Tibial nerve (tissue), 4 donors: Measurements from ENCODE around the gene ZCCHC10.

ENCODE experiments used
- CTCF ChIP-seq, 5 experiments: fragments of 200-600 bp in 3 of 5; fragments of 450-650 bp in 2 of 5; sonication (generic) in 3 of 5; IDR thresholded peaks; one replicate each; pipeline ENCODE4 v1.5.1; 2016 to 2019; ENCODE audit warnings: antibody characterized with exemption in 5 of 5, mild to moderate bottlenecking in 3 of 5, moderate library complexity in 2 of 5
- EP300 ChIP-seq, 2 donors: sonication (generic); formaldehyde crosslinking; IDR thresholded peaks; one replicate each; pipeline ENCODE4 v1.6.1; 2017; ENCODE audit warnings: antibody characterized with exemption in 2 of 2, mild to moderate bottlenecking in 1 of 2
- POLR2A ChIP-seq, 2 donors: fragments of 450-650 bp; IDR thresholded peaks; one replicate each; pipeline ENCODE4 v1.6.1; 2017; ENCODE audit warnings: antibody characterized with exemption in 2 of 2, mild to moderate bottlenecking in 2 of 2, moderate library complexity in 2 of 2

- no peak for TF ChIP-seq CTCF (IDR thresholded peaks at IDR 0.05)
- no peak for TF ChIP-seq POLR2A (IDR thresholded peaks at IDR 0.05)
- no peak for TF ChIP-seq EP300 (IDR thresholded peaks at IDR 0.05)
These were observed 27.1 kb upstream of the ZCCHC10 start for GRCh38 chr5:133053448-133053847.
